HepG2 (cell line): ENCODE data around the gene MARCHF4. TPM values are rescaled to one million over a fixed set of nuclear protein-coding genes. Genes with fewer than 3 reads are reported as not detected.

Source experiments
- ATAC-seq: fragments of 200-7000 bp; cut with Tn5 transposase; 3 replicates; pipeline ENCODE4 v1.9.1; 2020; ENCODE audit warnings: mild to moderate bottlenecking, moderate library complexity
- BruUV-seq: library from RNA; stranded (reverse); fragments of 400-500 nt; replicated peaks from 2 replicates; lab custom pipeline; 2021; lab: Mats Ljungman, UMichigan
- CTCF ChIA-PET: fragments of 300-600 bp; formaldehyde crosslinking; extraction: SDS; loops from one replicate; lab custom pipeline; 2021; ENCODE audit warnings: low total read pairs, inconsistent platforms, low intra/inter-chr PET ratio; lab: Yijun Ruan, JAX
- POLR2A ChIA-PET: fragments of 350-600 bp; sonication (Branson Sonifier 250); formaldehyde crosslinking; loops from one replicate; lab custom pipeline; 2020; ENCODE audit warnings: antibody characterized with exemption, inconsistent platforms; lab: Yijun Ruan, JAX
- DNase-seq: peaks from one replicate; pipeline ENCODE4 v3.0.0-alpha.2; 2015; ENCODE audit warnings: low spot score
- FAIRE-seq: peaks from 3 replicates; lab custom pipeline; 2011; peaks lifted over from hg19 to GRCh38; lab: Jason Lieb, UNC
- H2AFZ ChIP-seq: one replicate; pipeline ENCODE4 v1.6.1; 2011; ENCODE audit warnings: low read length, inconsistent platforms
- H3K27ac ChIP-seq: fragments of 300-600 bp; 3 replicates; pipeline ENCODE4 v1.8.0; 2011; ENCODE audit warnings: mixed run types, mild to moderate bottlenecking, mixed read lengths, low read length, inconsistent platforms; ENCODE audit not compliant: insufficient read depth; ENCODE audit errors: extremely low read length
- H3K27me3 ChIP-seq, 2 experiments: fragments of 200-600 bp in 1 of 2; 2 replicates in 1 of 2; 3 replicates in 1 of 2; pipeline versions ENCODE4 v1.6.0 to v1.8.0; 2011; ENCODE audit warnings: low read length in 2 of 2, mild to moderate bottlenecking in 2 of 2, moderate library complexity in 2 of 2, inconsistent platforms in 1 of 2; ENCODE audit not compliant: insufficient read depth in 2 of 2, control insufficient read depth in 1 of 2
- H3K36me3 ChIP-seq, 2 experiments: fragments of 200-600 bp in 1 of 2; replicated peaks in 1 of 2; 2 replicates in 1 of 2; 3 replicates in 1 of 2; pipeline versions ENCODE4 v1.5.1 to v1.8.0; 2011; ENCODE audit warnings: low read length in 2 of 2, inconsistent platforms in 1 of 2; ENCODE audit not compliant: insufficient read depth in 2 of 2, control insufficient read depth in 1 of 2
- H3K4me1 ChIP-seq: 2 replicates; pipeline ENCODE4 v1.5.1; 2012; ENCODE audit warnings: low read length, inconsistent platforms; ENCODE audit not compliant: insufficient read depth
- H3K4me2 ChIP-seq: 2 replicates; pipeline ENCODE4 v1.6.0; 2011; ENCODE audit warnings: low read depth, low read length, inconsistent platforms
- H3K4me3 ChIP-seq, 3 experiments: fragments of 200-600 bp in 1 of 3; sonication (generic), shearing (Covaris generic) in 1 of 3; replicated peaks in 1 of 3; 2 replicates each; pipeline ENCODE4 v1.5.1; 2011 to 2016; ENCODE audit warnings: low read length in 3 of 3, inconsistent platforms in 2 of 3, low read depth in 2 of 3, mild to moderate bottlenecking in 2 of 3, control low read depth in 1 of 3, mixed read lengths in 1 of 3; ENCODE audit not compliant: insufficient read depth in 1 of 3
- H3K79me2 ChIP-seq: one replicate; pipeline ENCODE4 v1.6.1; 2011; ENCODE audit warnings: low read length, inconsistent platforms; ENCODE audit not compliant: insufficient read depth
- H3K9ac ChIP-seq: 2 replicates; pipeline ENCODE4 v1.6.0; 2011; ENCODE audit warnings: mild to moderate bottlenecking, low read depth, low read length, inconsistent platforms; ENCODE audit not compliant: insufficient read depth
- H3K9me3 ChIP-seq: 2 replicates; pipeline ENCODE4 v1.5.1; 2012; ENCODE audit warnings: mild to moderate bottlenecking, low read length
- H4K20me1 ChIP-seq: 2 replicates; pipeline ENCODE4 v1.6.0; 2011; ENCODE audit warnings: inconsistent platforms, mild to moderate bottlenecking, low read length, moderate library complexity; ENCODE audit not compliant: insufficient read depth
- CHD2 ChIP-seq: IDR thresholded peaks from 2 replicates; pipeline ENCODE4 v1.6.1; 2011; ENCODE audit warnings: low read depth, low read length, improper control_type of control experiment
- KLF12 ChIP-seq: sonication (generic); formaldehyde crosslinking; IDR thresholded peaks from 2 replicates; pipeline ENCODE4 v1.4.0; 2020; ENCODE audit warnings: missing genetic modification reagents, borderline replicate concordance
- MTF2 ChIP-seq: sonication (generic); formaldehyde crosslinking; IDR thresholded peaks from 2 replicates; pipeline ENCODE4 v1.5.0; 2020; ENCODE audit warnings: missing genetic modification reagents, borderline replicate concordance
- NFATC3 ChIP-seq: sonication (generic); formaldehyde crosslinking; IDR thresholded peaks from 2 replicates; pipeline ENCODE4 v1.5.1; 2020; ENCODE audit warnings: mild to moderate bottlenecking, missing genetic modification reagents
- ZFP90 ChIP-seq: sonication (generic); formaldehyde crosslinking; IDR thresholded peaks from 2 replicates; pipeline ENCODE4 v1.8.0; 2022; ENCODE audit warnings: missing genetic modification reagents, mild to moderate bottlenecking, inconsistent platforms, borderline replicate concordance
- ZFY ChIP-seq: sonication (generic); formaldehyde crosslinking; IDR thresholded peaks from 2 replicates; pipeline ENCODE4 v1.4.0; 2020; ENCODE audit warnings: missing genetic modification reagents
- ZNF180 ChIP-seq: sonication (generic); formaldehyde crosslinking; IDR thresholded peaks from 2 replicates; pipeline ENCODE4 v1.4.0; 2020; ENCODE audit warnings: low read depth, missing genetic modification reagents, borderline replicate concordance
- ZNF20 ChIP-seq: sonication (generic); formaldehyde crosslinking; IDR thresholded peaks from 2 replicates; pipeline ENCODE4 v1.4.0; 2020; ENCODE audit warnings: mild to moderate bottlenecking, moderate library complexity, missing genetic modification reagents
- ZNF292 ChIP-seq: sonication (generic); formaldehyde crosslinking; IDR thresholded peaks from 2 replicates; pipeline ENCODE4 v1.8.1; 2022; ENCODE audit warnings: mild to moderate bottlenecking, low read depth, missing genetic modification reagents, borderline replicate concordance
- ZNF660 ChIP-seq: sonication (generic); formaldehyde crosslinking; IDR thresholded peaks from 2 replicates; pipeline ENCODE4 v1.5.1; 2020; ENCODE audit warnings: mild to moderate bottlenecking, low read depth, missing genetic modification reagents, borderline replicate concordance
- WGBS: methylation state at CpG from one replicate; pipeline ENCODE4 v1.1.6; 2017; ENCODE audit warnings: low lambda C conversion rate; 5-methylcytosine and 5-hydroxymethylcytosine counted together
- in situ Hi-C: cut with HindIII; loops from 2 replicates; pipeline ENCODE4 v1.10.0; 2017; ENCODE audit warnings: low pct_unique_long_range_greater_than_20kb; ENCODE audit not compliant: extremely low pct_ligation_motif_present
- intact Hi-C: fragments of 100-400 bp; cut with micrococcal nuclease; formaldehyde crosslinking; loops from one replicate; pipeline ENCODE4 v1.10.0; 2022; ENCODE audit not compliant: unreplicated experiment
- polyA plus RNA-seq, 8 experiments: library from polyadenylated mRNA; depleted of rRNA in 3 of 8; stranded (reverse) in 7 of 8; unstranded in 1 of 8; fragments of >200 nt; fragmentation: Illumina TruSeq in 4 of 8; extraction: Trizol in 4 of 8; gene quantifications; 2 replicates each; pipeline versions ENCODE4 v1.2.1 to v1.2.3, GENCODE V29; 2011 to 2016; ENCODE audit warnings: low read depth in 4 of 8, missing spikeins in 1 of 8, mixed read lengths in 1 of 8; ENCODE audit not compliant: insufficient read depth in 1 of 8
- total RNA-seq, 5 experiments: library from RNA; depleted of rRNA; stranded (reverse); fragments of >200 nt; fragmentation: Illumina TruSeq; extraction: Trizol; gene quantifications; 2 replicates each; pipeline ENCODE4 v1.2.3, GENCODE V29; 2016; ENCODE audit warnings: low read depth in 1 of 5
- TF ChIP-seq, protein P1 (sequence below): sonication (generic); formaldehyde crosslinking; IDR thresholded peaks from 2 replicates; pipeline ENCODE4 v1.4.0; 2020; ENCODE audit warnings: mild to moderate bottlenecking, low read depth, missing genetic modification reagents
- TF ChIP-seq, protein P2 (sequence below): sonication (generic); formaldehyde crosslinking; IDR thresholded peaks from 2 replicates; pipeline ENCODE4 v1.9.0; 2021; ENCODE audit warnings: missing genetic modification reagents, borderline replicate concordance
- TF ChIP-seq, protein P3 (sequence below): sonication (generic); formaldehyde crosslinking; conservative IDR thresholded peaks from 2 replicates; pipeline ENCODE4 v1.4.0; 2020; ENCODE audit warnings: mild to moderate bottlenecking, missing genetic modification reagents, moderate library complexity
- TF ChIP-seq, protein P4 (sequence below): sonication (generic); formaldehyde crosslinking; IDR thresholded peaks from 2 replicates; pipeline ENCODE4 v1.9.0; 2022; ENCODE audit warnings: low read depth, missing genetic modification reagents

The MARCHF4 gene
- total and polyA plus RNA-seq, 2 of the 13 experiments (the other 11 are each of a cell fraction or from before 2014, with no cell fraction given): not detected

DNA sequence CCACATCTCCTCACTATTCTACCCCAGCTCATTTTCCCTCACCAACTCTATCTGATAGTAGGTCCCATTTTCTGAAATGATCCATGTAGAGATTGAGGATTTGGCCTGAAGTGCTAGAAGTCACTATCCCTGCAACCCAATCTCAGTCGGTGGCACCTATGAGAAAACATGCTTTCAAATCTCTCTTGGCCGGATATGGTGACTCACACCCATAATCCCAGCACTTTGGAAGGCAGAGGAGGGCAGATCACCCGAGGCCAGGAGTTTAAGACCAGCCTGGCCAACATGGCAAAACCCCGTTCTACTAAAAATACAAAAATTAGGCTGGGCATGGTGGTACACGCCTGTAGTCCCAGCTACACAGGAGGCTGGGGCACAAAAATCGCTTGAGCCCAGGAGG lies 19.1 kb upstream of the MARCHF4 start:
- no peaks in the 10 kb centered on the region for H3K36me3 ChIP-seq
- H2AFZ ChIP-seq: no peak overlapping the region
- TF ChIP-seq, protein P1, sequence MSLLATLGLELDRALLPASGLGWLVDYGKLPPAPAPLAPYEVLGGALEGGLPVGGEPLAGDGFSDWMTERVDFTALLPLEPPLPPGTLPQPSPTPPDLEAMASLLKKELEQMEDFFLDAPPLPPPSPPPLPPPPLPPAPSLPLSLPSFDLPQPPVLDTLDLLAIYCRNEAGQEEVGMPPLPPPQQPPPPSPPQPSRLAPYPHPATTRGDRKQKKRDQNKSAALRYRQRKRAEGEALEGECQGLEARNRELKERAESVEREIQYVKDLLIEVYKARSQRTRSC: no peak
- TF ChIP-seq ZNF180 (no peak), CHD2 (no peak), ZFY (CRISPR knock-in tag) (no peak), ZNF660 (CRISPR knock-in tag) (no peak), ZNF20 (no peak), MTF2 (no peak), KLF12 (CRISPR knock-in tag) (no peak), ZNF292 (no peak), ZFP90 (CRISPR knock-in tag) (no peak), NFATC3 (CRISPR knock-in tag) (no peak)
- TF ChIP-seq, protein P2, sequence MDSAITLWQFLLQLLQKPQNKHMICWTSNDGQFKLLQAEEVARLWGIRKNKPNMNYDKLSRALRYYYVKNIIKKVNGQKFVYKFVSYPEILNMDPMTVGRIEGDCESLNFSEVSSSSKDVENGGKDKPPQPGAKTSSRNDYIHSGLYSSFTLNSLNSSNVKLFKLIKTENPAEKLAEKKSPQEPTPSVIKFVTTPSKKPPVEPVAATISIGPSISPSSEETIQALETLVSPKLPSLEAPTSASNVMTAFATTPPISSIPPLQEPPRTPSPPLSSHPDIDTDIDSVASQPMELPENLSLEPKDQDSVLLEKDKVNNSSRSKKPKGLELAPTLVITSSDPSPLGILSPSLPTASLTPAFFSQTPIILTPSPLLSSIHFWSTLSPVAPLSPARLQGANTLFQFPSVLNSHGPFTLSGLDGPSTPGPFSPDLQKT (CRISPR knock-in tag): no peak
- TF ChIP-seq, protein P3, sequence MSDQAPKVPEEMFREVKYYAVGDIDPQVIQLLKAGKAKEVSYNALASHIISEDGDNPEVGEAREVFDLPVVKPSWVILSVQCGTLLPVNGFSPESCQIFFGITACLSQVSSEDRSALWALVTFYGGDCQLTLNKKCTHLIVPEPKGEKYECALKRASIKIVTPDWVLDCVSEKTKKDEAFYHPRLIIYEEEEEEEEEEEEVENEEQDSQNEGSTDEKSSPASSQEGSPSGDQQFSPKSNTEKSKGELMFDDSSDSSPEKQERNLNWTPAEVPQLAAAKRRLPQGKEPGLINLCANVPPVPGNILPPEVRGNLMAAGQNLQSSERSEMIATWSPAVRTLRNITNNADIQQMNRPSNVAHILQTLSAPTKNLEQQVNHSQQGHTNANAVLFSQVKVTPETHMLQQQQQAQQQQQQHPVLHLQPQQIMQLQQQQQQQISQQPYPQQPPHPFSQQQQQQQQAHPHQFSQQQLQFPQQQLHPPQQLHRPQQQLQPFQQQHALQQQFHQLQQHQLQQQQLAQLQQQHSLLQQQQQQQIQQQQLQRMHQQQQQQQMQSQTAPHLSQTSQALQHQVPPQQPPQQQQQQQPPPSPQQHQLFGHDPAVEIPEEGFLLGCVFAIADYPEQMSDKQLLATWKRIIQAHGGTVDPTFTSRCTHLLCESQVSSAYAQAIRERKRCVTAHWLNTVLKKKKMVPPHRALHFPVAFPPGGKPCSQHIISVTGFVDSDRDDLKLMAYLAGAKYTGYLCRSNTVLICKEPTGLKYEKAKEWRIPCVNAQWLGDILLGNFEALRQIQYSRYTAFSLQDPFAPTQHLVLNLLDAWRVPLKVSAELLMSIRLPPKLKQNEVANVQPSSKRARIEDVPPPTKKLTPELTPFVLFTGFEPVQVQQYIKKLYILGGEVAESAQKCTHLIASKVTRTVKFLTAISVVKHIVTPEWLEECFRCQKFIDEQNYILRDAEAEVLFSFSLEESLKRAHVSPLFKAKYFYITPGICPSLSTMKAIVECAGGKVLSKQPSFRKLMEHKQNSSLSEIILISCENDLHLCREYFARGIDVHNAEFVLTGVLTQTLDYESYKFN (CRISPR knock-in tag): no peak
- TF ChIP-seq, protein P4, sequence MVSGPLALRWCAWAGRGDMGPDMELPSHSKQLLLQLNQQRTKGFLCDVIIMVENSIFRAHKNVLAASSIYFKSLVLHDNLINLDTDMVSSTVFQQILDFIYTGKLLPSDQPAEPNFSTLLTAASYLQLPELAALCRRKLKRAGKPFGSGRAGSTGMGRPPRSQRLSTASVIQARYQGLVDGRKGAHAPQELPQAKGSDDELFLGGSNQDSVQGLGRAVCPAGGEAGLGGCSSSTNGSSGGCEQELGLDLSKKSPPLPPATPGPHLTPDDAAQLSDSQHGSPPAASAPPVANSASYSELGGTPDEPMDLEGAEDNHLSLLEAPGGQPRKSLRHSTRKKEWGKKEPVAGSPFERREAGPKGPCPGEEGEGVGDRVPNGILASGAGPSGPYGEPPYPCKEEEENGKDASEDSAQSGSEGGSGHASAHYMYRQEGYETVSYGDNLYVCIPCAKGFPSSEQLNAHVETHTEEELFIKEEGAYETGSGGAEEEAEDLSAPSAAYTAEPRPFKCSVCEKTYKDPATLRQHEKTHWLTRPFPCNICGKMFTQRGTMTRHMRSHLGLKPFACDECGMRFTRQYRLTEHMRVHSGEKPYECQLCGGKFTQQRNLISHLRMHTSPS (CRISPR knock-in tag): no peak
- ChIA-PET POLR2A (no interaction called here), CTCF (no interaction called here)
- no peak overlapping the region for H3K4me3 ChIP-seq
- 26% methylated on average over 6 of the region's 6 CpGs for WGBS
- H3K9me3 ChIP-seq: no peaks in the 10 kb centered on the region
- FAIRE-seq (no peak), ATAC-seq (no peak), DNase-seq (no peak)
- no peak overlapping the region for H3K9ac ChIP-seq
- H3K27me3 ChIP-seq: peaks cover 4 to 42% of the 10 kb centered on the region in 2 experiments
- intact Hi-C loops: no loop called here
- H3K4me1 ChIP-seq: no peaks in the 10 kb centered on the region
- in situ Hi-C loops: no loop called here
- no peaks in the 10 kb centered on the region for H3K79me2 ChIP-seq
- no peak overlapping the region for H3K4me2 ChIP-seq
- no TSS peak for BruUV-seq
- no peaks in the 10 kb centered on the region for H4K20me1 ChIP-seq
- H3K27ac ChIP-seq: no peak overlapping the region
